SJSA1 (cell line): ENCODE data around the gene SPAG9. TPM values are rescaled to one million over a fixed set of nuclear protein-coding genes. Genes with fewer than 3 reads are reported as not detected.

Experiments
- DNase-seq, 2 experiments: peaks; one replicate each; pipeline ENCODE4 v3.0.0-alpha.2; 2015 to 2020; ENCODE audit warnings: low spot score in 2 of 2, low read depth in 1 of 2
- H3K27ac ChIP-seq: fragments of 250-450 bp; sonication (Bioruptor Pico); 2 replicates; pipeline ENCODE4 v1.5.1; 2020; ENCODE audit warnings: mild to moderate bottlenecking, moderate library complexity
- H3K27me3 ChIP-seq: fragments of 250-450 bp; sonication (Bioruptor Pico); replicated peaks from 2 replicates; pipeline ENCODE4 v1.5.1; 2020; ENCODE audit warnings: mild to moderate bottlenecking, moderate library complexity
- H3K36me3 ChIP-seq: fragments of 250-450 bp; sonication (Bioruptor Pico); 2 replicates; pipeline ENCODE4 v1.5.1; 2020; ENCODE audit warnings: mild to moderate bottlenecking
- H3K4me1 ChIP-seq: fragments of 250-450 bp; sonication (Bioruptor Pico); replicated peaks from 2 replicates; pipeline ENCODE4 v1.6.1; 2021; ENCODE audit warnings: mild to moderate bottlenecking
- H3K4me3 ChIP-seq: fragments of 250-450 bp; sonication (Bioruptor Pico); 2 replicates; pipeline ENCODE4 v1.5.1; 2020; ENCODE audit warnings: mild to moderate bottlenecking
- H3K9me3 ChIP-seq: fragments of 250-450 bp; sonication (Bioruptor Pico); replicated peaks from 2 replicates; pipeline ENCODE4 v1.5.1; 2020; ENCODE audit warnings: mild to moderate bottlenecking
- total RNA-seq: library from RNA; depleted of rRNA; stranded (reverse); fragments of >200 nt; shearing (Covaris generic); gene quantifications from 2 replicates; pipeline ENCODE4 v1.2.3, GENCODE V29; 2014

The SPAG9 gene
- total RNA-seq, 1 experiment from 2014 or later = 138 TPM

- H3K27ac ChIP-seq = no peak overlapping the region
- DNase-seq = no peak
- H3K9me3 ChIP-seq = no peaks in the 10 kb centered on the region
- no peaks in the 10 kb centered on the region for H3K4me1 ChIP-seq
- H3K27me3 ChIP-seq = no peaks in the 10 kb centered on the region
- peaks cover 81% of the 10 kb centered on the region for H3K36me3 ChIP-seq
- no peak overlapping the region for H3K4me3 ChIP-seq
These were observed 157.5 kb downstream of the SPAG9 start for GRCh38 chr17:50963139-50963538.

DNA sequence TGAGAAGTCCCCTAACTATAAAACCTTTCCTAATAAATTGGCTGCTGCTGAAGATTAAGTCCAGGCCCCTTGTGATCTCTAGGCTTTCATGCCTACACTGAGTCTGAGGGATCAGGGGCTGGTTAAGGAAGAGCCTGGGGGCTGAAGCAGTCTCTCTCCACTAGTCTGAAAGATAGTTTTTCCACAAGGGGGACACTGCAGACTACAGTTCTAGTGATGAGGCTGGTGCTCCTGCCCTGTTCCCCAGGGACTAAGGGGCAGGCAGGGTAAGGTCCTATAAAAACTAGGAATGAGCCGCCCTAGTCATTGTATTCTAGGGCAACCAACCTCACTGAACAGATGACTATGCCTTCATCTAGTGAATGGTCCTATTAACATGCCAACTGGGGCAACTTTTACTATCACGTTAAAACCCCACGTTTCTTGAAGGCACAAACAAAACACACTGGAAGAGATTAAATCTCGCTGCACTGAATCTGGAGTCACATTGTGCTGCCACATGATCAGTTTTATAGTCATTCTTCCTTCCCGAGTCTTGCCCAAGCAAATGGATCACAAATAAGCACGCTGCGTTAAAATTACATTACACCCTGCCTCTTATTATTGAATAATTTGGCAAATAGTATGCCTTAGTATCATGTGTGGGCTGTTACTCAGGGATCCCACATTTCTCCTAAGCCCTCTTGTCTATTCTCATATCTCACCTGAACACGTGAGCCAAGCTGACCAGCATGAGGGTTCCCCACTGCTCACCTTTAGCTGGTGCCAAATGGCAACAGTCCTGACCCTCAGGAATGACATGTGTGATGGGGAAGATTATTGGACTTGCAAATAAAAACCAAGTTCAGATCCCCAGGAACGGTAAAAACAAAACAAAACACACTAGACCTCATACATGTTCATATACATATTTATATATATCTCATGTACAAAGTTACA lies 159.1 kb downstream of the SPAG9 start:
- Histone ChIP-seq H3K36me3 (peaks cover 69% of the 10 kb centered on the region), H3K4me3 (no peak overlapping the region), H3K4me1 (no peaks in the 10 kb centered on the region), H3K27me3 (no peaks in the 10 kb centered on the region), H3K9me3 (no peaks in the 10 kb centered on the region), H3K27ac (no peak overlapping the region)
- no peak for DNase-seq

DNA sequence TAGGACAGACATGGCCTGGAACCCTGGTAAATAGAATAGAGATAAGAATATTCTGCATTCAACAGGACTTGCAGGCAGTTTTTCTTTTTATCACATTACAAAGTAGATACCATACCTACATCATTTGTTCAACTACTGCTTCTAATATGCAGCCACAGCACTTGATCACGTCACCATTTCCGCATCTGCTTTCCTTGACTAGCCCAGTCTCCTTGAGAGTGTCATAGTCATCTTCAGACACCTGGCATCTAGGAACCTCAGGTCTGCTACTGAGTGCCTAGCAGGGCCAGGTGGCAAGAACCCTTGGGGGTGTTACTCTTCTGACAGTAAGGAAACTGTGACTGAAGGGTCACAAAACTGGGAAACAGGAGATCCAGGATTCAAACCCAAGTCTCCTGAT lies 161.3 kb downstream of the SPAG9 start:
- Histone ChIP-seq H3K4me3 (no peak overlapping the region), H3K36me3 (peaks cover 56% of the 10 kb centered on the region), H3K27me3 (no peaks in the 10 kb centered on the region), H3K9me3 (no peaks in the 10 kb centered on the region), H3K27ac (no peak overlapping the region), H3K4me1 (no peaks in the 10 kb centered on the region)
- no peak for DNase-seq

DNA sequence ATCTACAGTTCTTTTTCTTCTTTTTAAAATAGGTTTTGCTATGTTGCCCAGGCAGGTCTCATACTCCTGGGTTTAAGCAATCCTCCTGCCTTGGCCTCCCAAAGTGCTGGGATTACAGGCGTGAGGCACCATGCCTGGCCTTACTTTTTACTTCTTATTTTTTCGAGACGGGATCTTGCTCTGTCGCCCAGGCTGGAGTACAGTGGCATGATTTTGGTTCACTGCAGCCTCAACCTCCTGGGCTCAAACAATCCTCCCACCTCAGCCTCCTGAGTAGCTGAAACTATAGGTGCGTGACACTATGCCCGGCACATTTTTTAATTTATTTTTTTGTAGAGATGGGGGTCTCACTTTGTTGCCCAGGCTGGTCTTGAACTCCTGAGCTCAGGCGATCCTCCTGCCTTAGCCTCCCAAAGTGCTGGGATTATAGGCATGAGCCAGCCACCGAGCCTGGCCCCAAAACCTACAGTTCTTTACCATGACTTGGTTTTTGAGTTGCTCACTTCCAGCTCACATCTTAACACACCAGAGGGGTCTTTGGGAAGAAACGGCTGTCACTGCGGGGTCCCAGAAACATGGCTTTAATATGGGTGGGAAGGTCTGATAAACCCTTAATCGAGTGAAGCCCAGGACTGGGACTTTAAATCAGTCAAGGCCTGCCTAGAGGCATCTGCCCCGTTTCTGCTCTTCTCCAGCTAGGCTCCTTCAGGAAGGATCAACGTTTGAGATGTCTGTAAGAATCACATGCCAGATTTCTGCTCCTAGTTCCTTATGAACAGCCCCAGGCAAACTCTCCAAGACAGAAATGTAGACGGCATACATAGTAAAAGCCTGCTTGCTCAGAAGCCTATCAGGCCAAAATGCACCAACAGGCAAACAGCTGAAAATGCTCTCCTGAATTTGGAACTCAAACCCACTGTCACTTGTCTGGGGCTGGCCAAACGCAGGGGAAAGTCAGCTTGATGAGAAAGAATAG lies 162.8 kb downstream of the SPAG9 start:
- H3K9me3 ChIP-seq = no peaks in the 10 kb centered on the region
- no peaks in the 10 kb centered on the region for H3K27me3 ChIP-seq
- no peak overlapping the region for H3K27ac ChIP-seq
- peak in 1 of 2 experiments; percentile 33 for DNase-seq
- H3K36me3 ChIP-seq = peaks cover 43% of the 10 kb centered on the region
- no peaks in the 10 kb centered on the region for H3K4me1 ChIP-seq
- H3K4me3 ChIP-seq = no peak overlapping the region

DNA sequence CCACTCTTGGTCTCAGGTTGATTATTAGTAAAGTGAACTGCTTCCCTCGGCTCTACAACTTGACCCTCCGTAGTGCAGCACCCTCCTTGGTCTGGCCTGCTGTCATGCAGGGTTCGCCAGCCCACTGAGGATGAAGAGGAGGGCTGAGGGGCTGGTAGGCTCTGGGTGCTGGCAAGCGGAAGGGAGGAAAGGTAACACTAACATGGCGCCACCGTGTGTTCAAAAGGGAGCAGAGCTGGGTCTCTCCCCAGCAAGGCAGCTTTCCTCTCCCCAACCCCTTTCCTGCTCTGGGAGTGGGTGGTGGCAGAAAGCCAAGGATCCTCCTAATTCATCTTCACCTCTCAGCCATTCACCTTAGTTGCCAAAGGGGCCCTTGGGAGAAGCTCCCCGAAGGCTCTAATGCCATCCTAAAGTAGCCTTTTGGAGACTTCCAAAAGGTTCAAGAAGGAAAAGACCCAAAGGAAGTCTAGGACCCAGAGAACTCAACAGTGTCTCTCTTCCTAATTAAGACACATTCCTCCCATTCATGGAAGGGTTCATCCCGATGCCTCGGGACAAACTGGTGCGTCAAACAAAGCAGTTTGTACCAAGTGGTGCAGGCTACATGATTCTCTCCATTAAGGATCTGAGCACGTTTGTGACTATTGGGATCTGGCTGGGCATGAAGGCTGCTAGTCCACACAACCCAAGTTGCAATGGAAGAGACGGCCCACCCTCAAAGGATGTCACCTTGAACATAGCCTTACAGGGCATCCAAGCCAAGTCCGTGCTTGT lies 163.7 kb downstream of the SPAG9 start:
- H3K36me3 ChIP-seq = peaks cover 33% of the 10 kb centered on the region
- no peaks in the 10 kb centered on the region for H3K27me3 ChIP-seq
- peaks cover 2% of the 10 kb centered on the region for H3K4me1 ChIP-seq
- H3K9me3 ChIP-seq = no peaks in the 10 kb centered on the region
- H3K4me3 ChIP-seq = no peak overlapping the region
- peak; percentile 59 to 76 for DNase-seq
- no peak overlapping the region for H3K27ac ChIP-seq

- no peaks in the 10 kb centered on the region for H3K27me3 ChIP-seq
- peaks cover 7% of the 10 kb centered on the region for H3K4me1 ChIP-seq
- no peak for DNase-seq
- H3K9me3 ChIP-seq = no peaks in the 10 kb centered on the region
- H3K4me3 ChIP-seq = no peak overlapping the region
- peaks cover 28% of the 10 kb centered on the region for H3K36me3 ChIP-seq
- H3K27ac ChIP-seq = no peak overlapping the region
These were observed 164.3 kb downstream of the SPAG9 start for GRCh38 chr17:50956409-50956749.

DNA sequence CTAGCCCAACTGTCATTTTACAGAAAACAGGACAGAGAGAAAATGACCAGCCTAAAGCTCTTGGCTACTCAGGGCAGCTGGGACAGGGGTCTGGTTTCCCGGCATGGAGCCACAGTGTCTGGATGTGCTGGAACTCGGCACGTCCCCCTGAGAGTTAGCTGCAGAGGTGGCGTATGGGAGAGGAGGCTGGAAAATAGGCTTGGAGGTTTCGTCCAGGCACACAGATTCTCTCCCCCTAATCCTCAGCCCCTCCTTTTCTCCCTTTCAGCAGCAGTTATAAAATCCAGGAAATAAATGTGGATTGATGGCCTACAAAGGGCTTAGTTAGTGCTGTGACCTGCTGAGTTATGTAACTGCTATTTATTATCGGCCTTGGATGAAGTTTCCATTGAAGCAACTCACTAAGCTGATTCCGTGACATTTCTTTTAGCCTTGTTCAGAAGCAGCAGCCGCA lies 165.0 kb downstream of the SPAG9 start:
- H3K9me3 ChIP-seq = no peaks in the 10 kb centered on the region
- H3K27ac ChIP-seq = no peak overlapping the region
- no peak for DNase-seq
- H3K4me3 ChIP-seq = no peak overlapping the region
- H3K36me3 ChIP-seq = peaks cover 23% of the 10 kb centered on the region; the same call in 1 of the 2 replicates
- peaks cover 11% of the 10 kb centered on the region for H3K4me1 ChIP-seq
- no peaks in the 10 kb centered on the region for H3K27me3 ChIP-seq

DNA sequence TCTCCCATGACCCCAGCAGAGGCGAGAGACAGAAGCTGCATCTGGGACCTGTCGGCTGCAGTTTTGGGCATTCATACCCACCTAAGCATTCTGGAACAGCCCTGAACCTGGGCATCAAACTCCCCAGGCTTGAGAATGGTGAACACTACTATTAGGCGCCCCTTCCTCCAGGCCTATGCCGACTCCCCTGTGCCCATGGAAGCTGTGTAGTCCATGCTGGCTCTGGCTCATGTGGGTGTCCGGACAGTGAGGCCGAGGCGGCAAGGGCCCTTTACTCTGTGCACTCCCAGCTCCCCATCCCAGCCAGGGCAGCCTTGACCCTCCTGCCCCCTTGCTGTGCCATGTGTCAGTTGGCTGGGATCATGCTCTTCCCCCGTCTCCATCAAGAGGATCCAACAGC lies 165.5 kb downstream of the SPAG9 start:
- H3K4me3 ChIP-seq = no peak overlapping the region
- no peaks in the 10 kb centered on the region for H3K9me3 ChIP-seq
- no peaks in the 10 kb centered on the region for H3K27me3 ChIP-seq
- H3K36me3 ChIP-seq = peaks cover 17% of the 10 kb centered on the region; the same call in 1 of the 2 replicates
- H3K4me1 ChIP-seq = peaks cover 16% of the 10 kb centered on the region
- no peak overlapping the region for H3K27ac ChIP-seq
- DNase-seq = peak in 1 of 2 experiments; percentile 38

DNA sequence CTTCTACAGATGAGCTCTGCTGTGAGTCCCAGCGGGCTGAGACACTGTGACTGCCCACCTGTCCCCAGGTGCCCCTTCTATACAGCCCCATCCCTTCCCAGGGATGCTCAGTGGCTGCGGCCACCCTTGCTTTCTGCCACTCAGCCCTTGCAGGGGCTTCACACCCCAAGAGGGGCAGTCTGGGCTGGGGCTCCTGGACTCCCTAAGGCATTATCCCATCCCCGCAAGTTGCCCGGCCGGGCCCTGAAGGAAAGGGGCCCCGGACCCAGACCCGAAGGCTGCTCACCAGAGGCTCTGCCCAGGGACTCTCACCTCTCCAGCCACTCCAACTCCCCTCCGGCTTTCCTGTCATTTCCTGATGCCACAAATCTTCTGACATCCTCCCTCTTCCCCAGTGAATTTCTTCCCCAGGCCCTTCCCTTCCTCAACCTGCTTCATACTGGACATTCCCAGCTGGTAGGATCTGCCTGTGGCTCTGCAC lies 166.0 kb downstream of the SPAG9 start:
- no peak overlapping the region for H3K27ac ChIP-seq
- H3K4me1 ChIP-seq = peaks cover 21% of the 10 kb centered on the region
- DNase-seq = peak in 1 of 2 experiments; percentile 42
- H3K36me3 ChIP-seq = peaks cover 16% of the 10 kb centered on the region; the same call in 1 of the 2 replicates
- H3K27me3 ChIP-seq = no peaks in the 10 kb centered on the region
- no peaks in the 10 kb centered on the region for H3K9me3 ChIP-seq
- H3K4me3 ChIP-seq = no peak overlapping the region

GRCh38 chr17:50953831-50954601 lies 166.7 kb downstream of the SPAG9 start:
- Histone ChIP-seq H3K4me1 (peaks cover 21% of the 10 kb centered on the region), H3K27me3 (no peaks in the 10 kb centered on the region), H3K27ac (no peak overlapping the region), H3K36me3 (peaks cover 12% of the 10 kb centered on the region; the same call in 1 of the 2 replicates), H3K4me3 (no peak overlapping the region), H3K9me3 (no peaks in the 10 kb centered on the region)
- DNase-seq = peak in 1 of 2 experiments; percentile 43

DNA sequence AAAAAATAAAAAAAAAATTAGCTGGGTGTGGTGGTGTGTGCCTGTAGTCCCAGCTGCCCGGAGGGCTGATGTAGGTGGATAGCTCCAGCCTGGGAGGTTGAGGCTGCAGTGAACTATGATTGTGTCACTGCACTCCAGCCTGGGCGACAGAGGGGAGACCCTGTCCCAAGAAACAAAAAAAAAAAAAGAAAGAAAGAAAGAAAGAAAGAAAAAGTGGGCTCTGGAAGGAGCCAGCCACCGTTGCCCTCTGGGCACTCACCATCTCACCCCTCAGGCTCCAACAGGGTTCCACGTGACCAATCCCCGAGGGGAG lies 167.2 kb downstream of the SPAG9 start:
- no peak for DNase-seq
- peaks cover 8% of the 10 kb centered on the region; the same call in 1 of the 2 replicates for H3K36me3 ChIP-seq
- no peaks in the 10 kb centered on the region for H3K9me3 ChIP-seq
- H3K27ac ChIP-seq = no peak overlapping the region
- H3K27me3 ChIP-seq = no peaks in the 10 kb centered on the region
- H3K4me1 ChIP-seq = peaks cover 21% of the 10 kb centered on the region
- no peak overlapping the region for H3K4me3 ChIP-seq

DNA sequence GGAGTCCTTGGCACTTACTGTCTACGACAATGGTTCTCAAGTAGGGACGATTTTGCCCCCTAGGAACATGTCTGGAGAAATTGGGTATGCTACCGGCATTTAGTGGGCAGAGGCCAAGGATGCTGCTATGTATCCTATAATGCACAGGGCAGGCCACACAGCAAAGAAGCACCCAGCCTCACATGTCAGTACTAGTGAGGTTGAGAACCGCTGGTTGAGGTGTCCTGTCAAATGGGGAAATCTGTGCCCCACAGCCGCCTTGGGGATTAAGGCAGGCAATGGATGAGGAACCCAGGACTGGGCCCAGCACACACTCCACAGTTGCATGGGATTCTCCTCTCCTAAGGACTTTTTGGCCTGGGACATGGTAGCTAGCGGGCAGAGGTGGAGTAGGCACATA lies 167.8 kb downstream of the SPAG9 start:
- peaks cover 4% of the 10 kb centered on the region; the same call in 1 of the 2 replicates for H3K36me3 ChIP-seq
- H3K4me1 ChIP-seq = peaks cover 21% of the 10 kb centered on the region
- no peak overlapping the region for H3K27ac ChIP-seq
- peak in 1 of 2 experiments; percentile 41 for DNase-seq
- H3K27me3 ChIP-seq = no peaks in the 10 kb centered on the region
- no peaks in the 10 kb centered on the region for H3K9me3 ChIP-seq
- no peak overlapping the region for H3K4me3 ChIP-seq
